Middle frontal gyrus (tissue), 1 donor: Measurements from ENCODE around the gene LRP3.
A peak's percentile ranks its signal among the peaks of the same experiment; 100 is the strongest.
"Not testable (repeated sequence)": the region's sequence is repeated elsewhere in the genome, so short reads cannot be mapped to it uniquely, and the experiment has no call there.

Experiments used
- DNase-seq: peaks from one replicate; pipeline ENCODE4 v3.0.0-alpha.2; 2015; ENCODE audit warnings: low spot score; ENCODE audit errors: extremely low spot score

The LRP3 gene

DNA sequence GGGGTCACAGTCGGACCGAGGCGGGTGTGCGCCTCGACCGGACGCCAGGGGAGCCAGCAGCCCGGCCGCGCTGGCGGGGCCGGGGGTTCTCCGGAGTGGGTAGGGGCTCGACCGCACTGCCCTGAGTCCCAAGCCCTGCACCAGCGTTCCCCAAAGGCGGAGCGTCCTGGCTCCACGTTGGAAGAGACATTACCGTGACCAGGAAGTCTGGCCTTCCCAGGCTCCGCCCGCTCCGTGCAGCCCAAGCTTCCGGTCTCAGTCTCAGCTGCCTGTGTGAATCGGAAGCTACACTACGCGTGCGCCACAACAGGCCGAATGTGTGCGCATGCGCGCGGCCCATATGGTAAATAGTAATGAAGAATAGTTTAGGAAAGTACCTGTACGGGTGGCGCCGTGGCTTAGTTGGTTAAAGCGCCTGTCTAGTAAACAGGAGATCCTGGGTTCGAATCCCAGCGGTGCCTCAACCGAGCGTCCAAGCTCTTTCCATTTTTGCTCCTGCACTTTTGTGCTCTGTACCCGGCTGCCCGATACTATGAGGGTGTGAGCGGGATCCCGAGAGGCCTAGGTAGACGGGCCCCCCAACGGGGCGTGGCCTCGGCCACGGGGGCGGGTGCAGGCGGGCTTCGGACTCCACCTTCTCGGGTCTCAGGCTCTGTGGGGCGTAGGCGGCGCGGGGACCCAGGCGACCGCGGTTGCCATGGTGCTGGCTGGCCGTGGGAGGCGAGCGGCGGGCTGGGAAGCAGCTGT is 17.3 kb upstream of the LRP3 start:
- DNase-seq = peak; percentile 97

DNA sequence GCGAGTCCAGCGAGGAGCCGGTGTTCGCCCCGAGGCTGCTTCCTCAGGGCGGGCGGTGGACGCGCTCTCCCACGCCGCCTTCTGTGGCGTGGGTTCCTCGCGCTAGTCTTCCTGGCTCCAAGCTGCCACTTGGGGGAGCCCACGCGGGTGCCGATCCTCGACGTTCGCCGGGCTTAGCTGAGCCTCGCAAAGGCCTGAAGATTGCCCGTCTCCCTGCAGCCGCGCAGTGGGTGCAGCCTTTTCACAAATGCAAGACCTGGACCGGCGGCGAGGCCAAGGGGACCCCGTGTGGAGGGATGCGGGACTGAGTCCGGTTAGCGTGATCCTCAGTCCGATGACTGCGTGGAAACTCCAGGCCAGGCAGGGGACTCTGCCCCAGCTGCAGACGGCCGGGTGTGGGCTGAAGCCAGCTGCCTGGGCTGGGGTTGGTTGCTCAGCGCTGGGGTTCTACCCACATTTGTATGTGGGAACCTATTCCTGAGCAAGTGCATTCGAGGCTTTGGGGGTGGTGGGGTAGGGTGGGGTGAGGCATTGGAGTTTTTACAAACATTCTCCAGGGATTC is 16.6 kb upstream of the LRP3 start:
- peak; percentile 73 for DNase-seq

DNA sequence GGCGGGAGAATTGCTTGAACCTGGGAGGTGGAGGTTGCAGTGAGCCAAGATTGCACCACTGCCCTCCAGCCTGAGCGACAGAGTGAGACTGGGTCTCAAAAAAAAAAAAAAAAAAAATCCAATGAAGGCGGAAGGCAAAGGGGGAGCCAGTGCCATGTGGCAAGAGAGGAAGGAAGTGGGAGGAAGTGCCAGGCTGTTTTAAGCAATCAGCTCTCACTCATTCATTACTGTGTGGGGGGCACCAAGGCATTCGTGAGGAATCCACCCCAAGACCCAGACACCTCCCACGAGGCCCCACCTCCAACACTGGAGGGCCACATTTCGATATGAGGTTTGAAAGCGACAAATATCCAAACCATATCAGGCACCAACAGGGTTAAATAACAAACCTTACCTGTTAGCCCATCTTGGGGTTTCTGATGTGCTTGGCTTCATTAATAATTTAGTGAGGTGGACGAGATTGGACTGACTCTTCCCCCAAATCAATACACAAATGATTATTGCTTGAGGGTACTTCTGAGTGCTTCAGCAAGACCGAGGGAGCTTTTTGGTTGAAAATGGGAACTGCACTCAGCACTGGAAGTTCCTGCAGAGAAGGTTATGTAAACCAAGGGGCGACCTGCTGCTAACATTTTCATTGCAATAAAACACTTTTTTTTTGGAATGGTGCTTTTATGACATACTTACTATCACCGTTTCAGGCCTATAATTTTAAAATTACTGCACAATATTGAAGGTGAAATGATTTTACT is 7.5 kb upstream of the LRP3 start:
- DNase-seq = no peak

DNA sequence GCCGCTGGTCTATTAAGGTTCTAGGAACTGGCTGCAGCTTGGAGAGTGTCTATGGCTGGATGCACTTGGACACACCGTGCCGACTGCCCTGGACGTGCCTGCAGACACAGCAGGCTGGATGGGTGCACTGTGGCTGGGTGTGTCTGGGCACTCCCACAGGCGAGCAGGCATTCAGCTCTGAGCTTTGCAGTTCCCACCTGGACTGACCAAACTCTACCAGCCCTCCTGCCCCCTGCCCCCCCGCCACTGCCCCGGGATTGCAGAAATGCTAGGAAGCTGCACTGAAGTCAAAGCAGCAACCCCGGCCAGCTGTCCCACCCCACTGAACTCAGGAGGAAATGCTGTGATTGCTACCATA is 7.0 kb upstream of the LRP3 start:
- no peak for DNase-seq

DNA sequence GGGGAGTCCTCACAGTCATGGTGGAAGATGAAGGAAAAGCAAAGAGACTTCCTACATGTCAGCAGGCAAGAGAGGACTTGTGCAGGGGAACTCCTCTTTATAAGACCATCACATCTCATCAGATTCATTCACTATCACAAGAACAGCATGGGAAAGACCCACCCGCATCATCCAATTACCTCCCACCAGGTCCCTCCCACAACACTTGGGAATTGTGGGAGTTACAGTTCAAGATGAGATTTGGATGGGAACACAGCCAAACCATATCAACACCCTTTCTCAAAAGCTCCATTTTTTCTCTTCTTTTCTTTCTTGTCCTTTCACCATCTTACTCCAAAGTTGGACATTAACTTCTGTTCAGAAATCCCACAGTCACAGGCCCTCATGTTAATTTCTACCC is 4.7 kb upstream of the LRP3 start:
- no peak for DNase-seq

DNA sequence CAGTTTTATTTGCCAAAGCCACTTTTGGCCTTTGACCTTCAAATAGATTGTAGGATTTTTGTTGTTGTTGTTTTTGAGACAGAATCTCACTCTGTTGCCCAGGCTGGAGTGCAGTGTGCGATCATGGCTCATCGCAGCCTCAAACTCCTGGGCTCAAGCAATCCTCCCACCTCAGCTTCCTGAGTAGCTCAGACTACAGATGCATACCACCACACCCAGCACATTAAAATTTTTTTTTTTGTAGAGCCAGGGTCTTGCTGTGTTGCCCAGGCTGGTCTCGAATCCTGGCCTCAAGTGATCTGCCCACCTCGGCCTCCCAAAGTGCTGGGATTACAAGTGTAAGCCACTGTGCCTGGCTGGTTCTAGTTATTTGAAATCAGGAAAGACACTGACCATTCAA is 3.0 kb upstream of the LRP3 start:
- not testable (repeated sequence) for DNase-seq

DNA sequence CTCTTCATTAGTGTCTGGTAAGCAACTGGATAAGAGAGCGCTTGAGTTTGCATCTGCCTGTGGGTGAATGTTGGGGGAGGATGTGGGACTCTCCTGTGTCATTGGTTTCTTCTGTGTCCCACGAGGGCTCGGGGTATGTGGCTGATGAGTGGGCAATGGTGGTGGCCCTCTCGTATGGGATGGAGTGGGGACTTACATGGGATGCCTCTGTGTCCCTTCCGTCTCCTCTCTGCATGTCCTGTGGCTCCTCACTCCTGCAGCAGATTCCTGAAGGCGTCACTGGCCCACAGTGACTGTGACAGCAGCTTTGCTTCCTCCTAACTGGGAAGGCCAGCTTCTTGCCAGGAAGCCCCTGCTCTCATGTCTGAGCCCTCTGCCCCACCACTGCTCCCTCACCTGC is 2.6 kb upstream of the LRP3 start:
- no peak for DNase-seq

DNA sequence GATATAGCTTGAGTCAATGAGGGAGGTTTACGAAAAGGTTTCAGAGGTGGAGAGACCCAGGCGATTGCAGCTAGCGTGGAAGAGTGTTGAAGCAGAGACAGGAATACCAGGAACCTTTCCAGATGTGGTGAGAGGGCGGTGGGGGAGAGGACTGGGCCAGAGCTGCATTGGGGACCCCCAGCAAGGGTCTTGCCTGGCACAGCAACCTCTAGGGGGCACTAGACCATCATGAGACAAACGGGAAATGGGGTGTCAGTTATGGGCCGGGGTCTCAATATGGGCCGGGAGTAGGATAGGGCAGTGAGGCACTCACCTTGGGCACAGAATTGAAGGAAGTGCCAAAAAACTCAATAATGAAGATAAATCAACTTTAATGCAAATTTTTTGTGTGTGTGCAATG is 2.1 kb upstream of the LRP3 start:
- DNase-seq = no peak

DNA sequence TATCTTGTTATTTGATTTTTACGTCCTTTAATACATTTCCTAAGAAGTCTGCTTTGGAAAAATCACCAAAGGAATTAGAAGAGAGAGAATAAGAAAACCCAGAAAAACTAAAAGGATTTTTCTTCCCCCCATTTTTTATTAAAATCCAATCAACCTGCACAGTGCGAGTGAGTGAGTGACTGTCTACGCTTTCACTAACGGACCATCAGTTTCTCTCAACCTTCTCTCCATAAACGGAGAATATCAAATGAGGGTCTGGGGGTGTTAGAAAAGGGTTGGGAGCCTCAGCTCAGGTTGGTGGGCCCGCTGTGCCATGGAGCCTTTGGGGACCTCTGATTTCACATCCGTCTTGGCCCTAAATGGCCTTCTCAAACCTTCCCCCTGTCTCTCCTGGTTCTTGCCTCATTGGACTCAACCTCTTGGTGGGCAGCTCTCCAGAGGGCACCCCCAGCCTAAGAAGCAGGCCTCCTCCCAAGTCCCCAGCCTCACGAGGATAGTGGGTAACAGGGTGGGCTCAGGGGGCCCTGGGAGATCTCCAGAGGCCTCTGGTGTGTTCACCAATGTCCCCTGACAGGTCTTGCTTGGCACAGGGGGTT is 763 bp upstream of the LRP3 start:
- DNase-seq = no peak

DNA sequence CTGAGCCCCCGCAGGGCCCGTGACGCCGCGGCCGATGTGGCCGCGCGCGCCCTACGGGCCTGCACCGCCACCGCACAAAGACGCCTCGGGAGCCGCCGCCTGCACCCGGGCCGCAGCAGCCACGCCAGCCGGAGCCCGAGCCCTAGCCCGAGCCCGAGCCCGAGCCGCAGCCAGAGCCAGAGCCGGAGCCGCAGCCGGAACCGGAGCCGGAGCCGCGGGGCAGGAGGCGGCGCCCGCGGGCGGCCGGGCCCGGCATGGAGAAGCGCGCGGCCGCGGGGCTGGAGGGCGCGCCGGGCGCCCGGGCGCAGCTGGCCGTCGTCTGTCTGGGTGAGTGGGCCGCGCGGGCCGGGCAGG is 379 bp downstream of the LRP3 start:
- DNase-seq = no peak

DNA sequence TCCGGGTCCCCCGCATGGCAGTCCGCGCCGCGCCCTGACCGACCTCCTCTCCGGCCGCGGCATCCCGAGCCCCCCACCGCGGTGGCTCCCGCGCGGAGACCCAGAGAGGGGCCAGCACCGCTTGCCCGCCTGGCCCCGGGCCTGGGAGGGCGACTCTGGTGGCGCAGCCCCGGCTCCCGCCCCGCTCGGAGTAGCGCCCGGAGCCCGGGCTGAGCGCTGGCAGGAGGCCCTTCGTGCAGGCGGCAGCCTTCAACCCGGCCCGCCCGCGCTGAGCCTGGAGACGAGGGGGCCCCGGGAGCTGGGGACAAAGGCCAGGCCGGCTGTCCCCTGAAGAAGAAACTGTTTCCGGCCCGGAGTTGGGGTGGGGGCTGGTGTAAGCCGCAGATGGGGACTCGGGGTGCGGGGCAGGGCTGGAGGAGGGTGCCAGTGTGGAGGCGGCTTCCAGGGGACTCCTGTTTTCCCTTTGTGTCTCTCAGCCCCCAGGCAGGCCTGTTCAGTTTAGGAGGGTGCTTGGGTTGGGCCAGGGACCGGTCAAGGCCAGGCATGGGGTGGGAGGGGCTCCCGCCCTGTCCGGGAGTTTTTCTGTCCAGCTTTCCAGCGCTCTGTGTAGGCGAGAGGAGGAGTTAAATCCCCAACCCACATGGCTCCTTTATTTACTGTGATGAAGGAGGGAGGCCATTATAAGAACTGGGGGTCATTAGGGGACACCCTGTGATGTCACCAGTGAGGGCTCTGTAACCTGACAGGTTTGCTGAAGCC is 935 bp downstream of the LRP3 start:
- DNase-seq = no peak

DNA sequence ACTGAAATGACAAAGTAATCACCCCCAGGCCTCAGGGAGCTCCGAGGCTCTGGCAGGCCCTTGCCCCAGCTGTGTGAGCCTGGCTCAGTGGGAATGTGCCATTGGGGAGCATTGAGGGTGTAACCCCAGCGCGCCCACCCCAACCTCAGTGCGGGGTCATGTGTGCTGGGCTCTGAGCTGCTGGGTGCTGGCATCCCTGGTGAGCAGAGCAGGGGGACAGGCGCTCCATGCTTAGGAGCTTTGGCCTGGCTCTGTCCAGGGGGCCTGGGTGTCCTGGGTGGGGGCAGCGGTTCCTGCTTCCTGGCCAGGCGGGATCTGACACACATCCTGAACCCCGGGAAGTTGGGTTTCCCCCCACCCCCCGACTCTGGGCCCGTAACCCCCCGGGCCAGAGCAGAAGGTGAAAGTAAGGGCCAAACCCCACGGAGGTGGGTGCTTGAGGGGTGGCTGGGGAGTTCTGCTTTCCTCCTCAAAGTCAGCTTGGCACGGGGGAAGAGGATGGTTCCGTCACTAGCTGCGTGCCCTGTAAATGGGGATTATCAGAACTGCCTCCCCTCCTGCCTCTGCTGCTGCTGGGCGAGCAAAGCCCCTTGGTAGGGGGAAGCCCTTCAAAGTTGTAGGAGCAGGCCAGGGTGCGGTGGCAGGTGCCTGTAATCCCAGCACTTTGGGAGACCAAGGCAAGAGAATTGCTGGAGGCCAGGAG is 1.7 kb downstream of the LRP3 start:
- DNase-seq = no peak

DNA sequence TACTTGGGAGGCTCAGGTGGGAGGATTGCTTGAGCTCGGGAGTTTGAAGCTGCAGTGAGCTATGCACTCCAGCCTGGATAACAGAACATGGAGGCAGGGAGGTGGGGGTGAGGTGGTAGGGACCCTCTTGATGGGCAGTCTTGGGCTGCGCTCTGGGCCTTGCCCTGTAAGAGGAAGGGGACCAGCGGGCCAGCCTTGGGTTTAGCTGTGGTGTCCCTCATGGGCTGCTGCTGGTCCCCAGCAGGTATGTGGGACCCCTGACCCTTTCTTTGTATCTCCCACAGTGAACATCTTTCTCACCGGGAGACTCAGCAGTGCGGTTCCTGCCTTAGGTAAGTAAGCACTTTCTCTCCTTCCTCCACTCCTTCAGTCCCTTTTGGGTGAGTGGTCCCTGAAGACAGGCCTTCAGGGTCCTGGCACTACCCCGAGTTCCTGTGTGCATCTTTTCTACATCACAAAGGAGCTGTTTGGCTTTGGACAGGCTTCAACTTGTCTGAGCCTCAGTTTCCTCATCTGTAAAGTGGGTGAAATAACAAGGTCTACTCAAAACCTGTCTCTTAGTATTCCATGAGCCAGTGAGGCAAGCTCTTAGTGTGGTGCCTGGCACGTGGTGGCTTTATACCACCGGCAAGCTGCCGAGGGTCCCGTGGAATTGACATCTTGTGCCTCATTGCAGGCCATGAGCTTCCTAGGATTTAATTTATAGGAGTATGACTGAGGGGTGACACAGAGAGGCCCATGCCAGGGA is 2.5 kb downstream of the LRP3 start:
- DNase-seq = no peak

DNA sequence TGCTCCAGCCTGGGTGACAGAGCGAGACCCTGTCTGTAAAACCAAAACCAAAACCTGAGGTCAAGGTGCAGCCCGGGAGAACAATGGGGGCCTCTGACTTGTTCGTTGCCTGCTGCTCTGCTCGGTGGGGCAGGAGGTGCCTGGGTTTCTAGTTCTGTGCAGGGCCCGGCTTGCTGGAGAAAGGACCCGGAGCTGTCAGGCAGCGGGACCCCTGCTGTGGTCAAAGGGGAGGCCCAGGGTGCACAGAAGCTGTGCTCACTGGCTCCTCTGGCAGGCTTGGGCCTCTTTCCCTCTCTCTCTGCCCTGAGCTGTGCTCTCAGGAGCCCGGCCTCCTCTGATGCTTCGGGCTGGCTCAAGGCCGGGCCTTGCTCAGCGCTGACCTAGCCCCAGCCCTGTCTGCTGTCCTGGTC is 3.5 kb downstream of the LRP3 start:
- no peak for DNase-seq

DNA sequence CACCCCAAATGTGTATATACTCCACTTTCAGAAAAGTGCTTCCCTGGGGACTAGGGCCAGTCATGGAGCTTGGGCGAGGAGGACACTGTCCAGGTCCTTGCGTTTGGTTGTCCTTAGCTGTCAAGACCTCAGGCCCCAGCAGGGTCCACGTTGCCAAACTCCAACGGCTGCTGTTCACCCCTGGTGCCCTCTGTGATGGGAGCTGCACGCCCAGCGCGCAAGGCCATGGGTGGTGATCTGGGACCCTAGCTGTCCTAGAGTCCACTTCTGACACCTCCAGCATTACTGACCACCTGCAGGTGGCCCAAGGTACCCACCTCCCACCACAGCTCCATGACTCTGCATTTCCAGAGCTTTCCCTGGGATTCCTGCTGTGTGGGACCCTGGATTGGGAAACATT is 4.0 kb downstream of the LRP3 start:
- no peak for DNase-seq

DNA sequence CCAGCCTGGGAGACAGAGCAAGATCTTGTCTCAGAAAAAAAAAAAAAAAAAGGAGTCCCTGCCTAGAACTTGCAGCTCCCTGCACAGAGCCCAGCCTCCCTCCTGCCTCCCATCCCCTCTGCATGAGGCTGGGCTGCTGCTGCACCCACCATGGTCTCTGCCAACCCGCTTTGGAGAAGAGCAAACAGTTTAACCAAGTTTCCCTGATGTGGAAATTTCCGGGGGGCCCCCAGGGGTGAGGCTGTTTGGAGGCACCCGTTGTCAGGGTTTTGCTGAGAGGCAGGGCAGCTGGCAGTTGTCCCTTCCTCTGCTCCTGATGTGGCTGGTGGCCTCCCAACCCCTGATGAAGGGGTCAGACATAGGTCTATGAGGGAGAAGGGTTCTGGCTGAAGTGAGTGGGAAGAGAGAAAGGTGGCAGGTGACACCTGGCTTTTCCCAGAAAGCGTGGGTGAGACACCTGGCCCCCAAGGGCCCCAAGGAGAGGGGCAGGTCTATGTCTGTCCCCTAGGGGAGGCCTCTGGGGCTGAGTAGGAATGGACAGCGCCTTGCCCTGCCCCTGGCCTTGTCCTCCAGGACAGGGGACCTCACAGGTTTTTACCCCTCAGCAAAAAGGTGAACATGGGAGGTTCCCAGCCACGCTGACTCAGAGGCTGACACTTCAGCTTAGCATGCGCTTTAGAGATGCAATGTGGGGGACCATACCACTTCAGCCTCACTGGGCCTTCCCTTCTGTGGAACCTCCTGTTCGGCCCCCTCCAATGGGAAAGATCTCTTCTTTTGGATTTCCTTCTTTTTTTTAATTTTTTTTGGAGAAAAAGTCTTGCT is 5.5 kb downstream of the LRP3 start:
- no peak for DNase-seq

DNA sequence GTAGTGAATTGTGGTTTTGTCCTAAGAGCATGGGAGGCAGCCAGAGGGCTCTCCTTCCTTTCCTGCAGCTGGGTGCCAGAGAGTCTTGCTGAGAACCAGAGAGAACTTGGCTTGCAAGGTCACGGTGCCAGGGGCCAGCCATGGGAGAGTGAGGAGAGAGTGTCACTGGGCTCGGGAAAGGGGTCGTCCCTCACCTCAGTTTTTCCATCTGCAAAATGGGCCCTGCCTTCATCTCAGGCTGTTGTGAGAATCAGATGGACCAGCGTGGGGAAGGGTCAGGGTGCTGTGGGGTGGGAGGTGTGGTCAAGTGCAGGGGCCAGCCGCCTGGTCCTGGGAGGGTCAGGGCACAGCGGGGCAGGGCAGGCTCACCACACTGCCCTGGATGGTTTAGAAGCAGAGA is 7.3 kb downstream of the LRP3 start:
- DNase-seq = no peak

DNA sequence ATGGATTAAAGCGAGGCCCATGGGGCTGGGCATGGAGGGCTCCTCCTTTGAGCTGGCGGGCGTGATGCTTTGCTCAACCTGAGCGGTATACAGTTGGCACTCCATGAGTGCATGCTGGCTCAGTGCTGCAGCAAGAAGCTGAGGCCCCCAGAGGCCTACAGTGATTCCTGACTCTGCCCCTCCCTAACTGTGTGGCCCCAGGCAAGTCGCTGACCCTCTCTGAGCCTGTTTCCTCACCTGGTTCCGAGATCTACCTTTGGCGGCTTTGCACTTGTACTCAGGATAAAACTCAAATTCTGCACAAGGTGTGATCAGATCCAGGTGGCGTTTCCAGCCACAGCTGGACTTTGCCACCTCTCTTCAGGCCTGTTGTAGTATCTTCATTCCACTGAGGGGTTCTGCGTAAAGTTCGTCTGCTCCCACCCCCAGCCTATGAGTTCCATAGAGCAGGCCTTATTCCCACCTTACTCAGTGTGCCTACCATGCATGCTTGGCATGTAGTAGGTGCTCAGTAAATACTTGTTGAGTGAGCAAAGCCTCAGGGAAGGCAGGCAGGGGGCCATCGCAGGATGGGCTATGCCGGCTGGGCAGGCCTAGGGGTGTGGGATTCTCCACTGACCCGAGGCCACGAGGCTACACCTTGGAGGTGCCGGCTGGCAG is 7.9 kb downstream of the LRP3 start:
- DNase-seq = no peak
